ENCODE data around the gene P3H2.
"Not testable (repeated sequence)": the region's sequence is repeated elsewhere in the genome, so short reads cannot be mapped to it uniquely, and the experiment has no call there.

Gene P3H2

GRCh38 chr3:189995129-189995528, 125.6 kb downstream of the P3H2 start:
- FAIRE-seq (no peak), DNase-seq (ENCODE audit: insufficient read length, low spot score) (no peak)

- DNase-seq (ENCODE audit: insufficient read length, low spot score), result no peak
- FAIRE-seq, result no peak
Measured at GRCh38 chr3:189990826-189991225, 129.9 kb downstream of the P3H2 start.

DNA sequence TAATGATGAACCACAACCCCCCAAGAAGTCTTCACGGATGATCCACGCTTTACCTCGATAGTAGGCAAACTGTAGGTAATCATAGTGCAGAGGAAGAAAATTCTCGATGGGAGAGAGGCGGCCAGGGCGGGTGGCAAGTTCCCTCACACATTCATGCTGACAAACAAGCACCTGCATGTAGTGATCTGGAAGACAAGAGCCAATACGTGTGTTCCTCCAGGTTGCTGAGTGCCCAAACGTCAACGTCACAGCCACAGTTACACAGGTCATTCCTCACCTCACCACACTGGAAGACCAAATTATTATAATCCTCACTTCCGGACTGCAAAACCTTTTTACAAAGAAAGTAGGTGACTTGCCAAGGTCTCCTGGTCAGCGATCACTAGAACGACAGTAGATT, 131.8 kb downstream of the P3H2 start:
- DNase-seq (ENCODE audit: insufficient read length, low spot score) (no peak), FAIRE-seq (peak; percentile 52)

- DNase-seq (ENCODE audit: insufficient read length, low spot score) (no peak), FAIRE-seq (no peak)
Measured at GRCh38 chr3:189988322-189988721, 132.4 kb downstream of the P3H2 start.

DNA sequence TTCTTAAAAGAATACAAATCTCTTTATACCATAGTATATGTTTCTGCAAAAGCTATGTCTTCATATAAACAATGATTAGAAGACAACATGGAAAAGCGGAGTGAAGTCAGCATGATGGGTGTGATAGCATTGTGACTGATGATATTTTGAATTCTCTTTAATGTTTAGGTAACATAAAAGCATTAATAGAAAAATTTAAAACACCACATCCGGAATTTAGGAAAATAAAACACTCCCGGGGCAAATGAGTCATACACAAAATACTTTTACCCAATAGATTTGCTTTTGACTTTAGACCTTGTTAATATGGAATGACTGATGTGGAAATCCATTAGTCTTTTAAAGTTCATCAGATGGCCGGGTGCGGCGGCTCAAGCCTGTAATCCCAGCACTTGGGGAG, 134.7 kb downstream of the P3H2 start:
- DNase-seq (ENCODE audit: insufficient read length, low spot score) (no peak), FAIRE-seq (no peak)

DNA sequence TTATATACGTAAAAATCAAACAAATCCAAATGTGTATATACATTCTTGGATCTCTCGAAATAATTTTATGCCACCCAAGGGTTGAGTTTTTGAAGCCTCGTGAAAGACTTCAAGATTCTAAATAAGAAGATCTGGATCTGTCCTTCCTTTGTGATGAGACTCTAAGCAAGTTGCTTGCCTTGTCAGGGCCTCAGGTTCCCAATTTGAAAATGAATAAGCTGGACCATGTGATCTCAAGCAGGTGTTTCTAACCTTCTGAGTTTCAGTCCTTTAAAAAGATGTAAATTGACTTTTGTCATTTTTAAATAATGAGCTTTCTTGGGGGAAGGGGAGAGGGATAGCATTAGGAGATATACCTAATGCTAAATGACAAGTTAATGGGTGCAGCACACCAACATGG, 137.1 kb downstream of the P3H2 start:
- DNase-seq (ENCODE audit: insufficient read length, low spot score) (no peak), FAIRE-seq (no peak)

- no peak for DNase-seq (ENCODE audit: insufficient read length, low spot score)
- FAIRE-seq, result no peak
Measured at GRCh38 chr3:189982321-189982945, 138.3 kb downstream of the P3H2 start.

GRCh38 chr3:189981668-189982067, 139.0 kb downstream of the P3H2 start:
- FAIRE-seq (peak; percentile 31), DNase-seq (ENCODE audit: insufficient read length, low spot score) (peak; percentile 61)

GRCh38 chr3:189978753-189979152, 141.9 kb downstream of the P3H2 start:
- FAIRE-seq (no peak), DNase-seq (ENCODE audit: insufficient read length, low spot score) (no peak)

DNA sequence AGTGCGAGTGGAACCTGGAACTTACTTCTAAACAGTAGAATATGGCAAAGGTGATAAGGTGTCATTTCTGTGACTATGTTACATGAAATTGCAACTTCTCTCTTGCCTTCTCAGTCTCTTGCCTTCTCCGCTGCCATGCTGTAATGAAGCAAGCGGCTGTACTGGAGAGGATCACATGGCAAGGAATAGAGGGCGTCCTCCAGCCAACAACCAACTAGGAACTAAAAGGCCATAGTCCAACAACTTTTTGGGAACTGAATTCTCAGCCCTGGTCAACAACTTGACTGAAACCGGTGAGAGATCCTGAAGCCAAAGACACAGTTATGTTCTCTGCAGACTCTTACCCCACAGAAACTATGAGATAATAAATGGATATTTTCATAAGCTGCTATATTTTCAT, 143.5 kb downstream of the P3H2 start:
- FAIRE-seq (no peak), DNase-seq (ENCODE audit: insufficient read length, low spot score) (no peak)

DNA sequence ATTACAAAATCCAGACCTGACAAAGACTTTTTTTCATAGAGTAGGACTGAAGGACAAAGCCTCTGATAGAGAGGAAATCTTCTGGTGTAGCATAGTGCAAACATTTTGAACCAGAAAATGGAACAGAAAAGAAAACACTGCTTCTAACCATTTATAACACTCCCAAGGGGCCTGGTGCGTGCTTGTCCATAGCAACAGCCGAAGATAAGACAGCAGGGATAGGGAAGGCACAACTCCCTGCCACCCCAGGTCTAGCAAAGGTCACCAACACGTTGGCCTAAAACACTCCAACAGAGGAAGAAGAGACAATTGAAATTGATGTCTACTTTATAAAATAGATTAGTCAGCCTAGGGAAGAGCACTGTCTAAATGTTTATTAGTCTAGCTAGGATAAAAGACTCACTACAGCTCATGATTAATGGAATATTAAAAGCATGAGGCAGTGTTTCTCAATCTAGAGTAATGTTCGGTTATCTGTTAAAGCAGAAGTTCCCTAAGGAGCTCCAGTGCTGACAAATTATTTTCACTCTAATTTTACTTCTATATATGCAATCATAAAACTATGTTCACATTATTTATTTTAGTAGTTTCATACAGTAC, 145.2 kb downstream of the P3H2 start:
- FAIRE-seq (no peak), DNase-seq (ENCODE audit: insufficient read length, low spot score) (no peak)

DNA sequence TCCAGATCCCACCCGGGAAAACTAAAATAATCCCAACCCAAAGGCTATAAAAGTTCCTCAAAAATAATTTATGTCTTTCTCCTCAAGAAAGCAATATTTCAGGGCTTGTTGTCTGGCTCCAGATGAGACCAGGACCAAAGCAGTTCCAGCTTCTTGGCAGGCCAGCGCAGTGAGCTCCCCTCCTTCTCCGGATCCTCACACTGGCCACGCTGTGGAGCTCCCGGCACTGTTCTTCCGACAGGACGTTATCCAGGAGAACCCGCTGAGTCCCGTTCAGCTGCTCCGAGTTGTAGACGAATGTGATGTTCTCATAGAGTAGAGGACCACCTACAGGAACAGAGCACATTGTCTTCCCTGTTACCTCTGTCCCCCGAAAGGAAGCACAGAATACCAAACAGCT, 146.3 kb downstream of the P3H2 start:
- no peak for FAIRE-seq
- DNase-seq (ENCODE audit: insufficient read length, low spot score), result no peak

DNA sequence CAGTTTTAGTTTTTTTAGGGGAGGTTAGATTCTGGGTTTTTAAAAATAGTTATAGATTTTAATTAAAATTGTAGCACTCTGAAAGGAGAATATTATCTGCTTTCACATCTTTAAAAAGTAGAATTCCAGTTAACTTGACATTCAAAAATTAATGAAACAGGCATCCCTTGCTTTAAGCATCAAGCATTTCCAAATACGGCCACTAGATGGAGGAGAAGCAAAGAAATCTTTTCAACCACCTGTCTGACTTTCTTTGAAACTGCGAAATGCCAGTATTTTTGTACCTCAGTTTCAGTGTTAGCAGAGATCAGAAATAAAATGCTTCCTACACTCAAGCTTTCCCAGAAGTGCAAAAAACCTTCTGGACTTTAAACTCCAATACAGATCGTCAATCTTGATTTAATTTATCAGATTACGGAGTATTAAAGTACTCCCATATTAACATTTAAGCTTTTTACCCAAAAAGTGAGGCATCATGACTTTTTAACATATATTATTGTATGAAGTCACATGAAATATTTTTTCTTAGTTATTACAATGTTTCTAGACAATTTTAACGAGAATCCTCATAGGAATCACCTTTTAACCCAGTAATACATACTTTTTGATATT, 153.3 kb downstream of the P3H2 start:
- DNase-seq (ENCODE audit: insufficient read length, low spot score) (peak; percentile 43), FAIRE-seq (no peak)

GRCh38 chr3:189966843-189967242, 153.9 kb downstream of the P3H2 start:
- FAIRE-seq (no peak), DNase-seq (ENCODE audit: insufficient read length, low spot score) (no peak)

- DNase-seq (ENCODE audit: insufficient read length, low spot score) (no peak), FAIRE-seq (no peak)
Measured at GRCh38 chr3:189964623-189965332, 155.9 kb downstream of the P3H2 start.

GRCh38 chr3:189962466-189962865, 158.2 kb downstream of the P3H2 start:
- FAIRE-seq (no peak), DNase-seq (ENCODE audit: insufficient read length, low spot score) (no peak)

DNA sequence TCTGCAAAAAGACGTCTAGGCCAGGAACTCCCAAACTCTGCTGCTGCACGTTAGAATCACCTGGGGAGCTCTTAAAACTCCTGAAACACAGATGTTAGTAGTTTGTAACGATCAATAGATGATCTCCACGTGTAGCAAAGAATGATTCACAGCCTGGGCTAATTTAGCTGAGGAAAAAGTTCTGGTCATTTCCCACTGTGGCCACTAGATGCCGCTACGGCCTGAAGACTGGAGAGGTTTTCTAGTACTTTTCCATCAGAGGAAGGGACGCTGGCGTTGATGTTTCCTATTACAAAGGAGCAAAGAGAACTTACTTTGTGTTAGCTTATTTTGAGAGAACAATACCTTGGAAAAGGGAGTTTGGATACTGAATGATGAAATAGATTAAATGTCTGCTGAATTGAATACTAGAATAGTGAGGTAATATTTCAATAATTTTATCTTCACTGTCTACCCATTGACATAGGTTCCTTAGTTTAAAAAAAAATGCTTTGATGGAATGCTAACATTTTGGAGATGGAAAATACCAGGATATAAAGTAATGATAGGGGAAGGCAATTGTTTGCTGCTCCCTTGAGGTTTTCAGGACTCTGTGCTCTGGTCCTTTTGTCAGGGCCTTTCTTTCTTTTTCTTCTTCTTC, 159.1 kb downstream of the P3H2 start:
- DNase-seq (ENCODE audit: insufficient read length, low spot score) (peak; percentile 78), FAIRE-seq (no peak)

DNA sequence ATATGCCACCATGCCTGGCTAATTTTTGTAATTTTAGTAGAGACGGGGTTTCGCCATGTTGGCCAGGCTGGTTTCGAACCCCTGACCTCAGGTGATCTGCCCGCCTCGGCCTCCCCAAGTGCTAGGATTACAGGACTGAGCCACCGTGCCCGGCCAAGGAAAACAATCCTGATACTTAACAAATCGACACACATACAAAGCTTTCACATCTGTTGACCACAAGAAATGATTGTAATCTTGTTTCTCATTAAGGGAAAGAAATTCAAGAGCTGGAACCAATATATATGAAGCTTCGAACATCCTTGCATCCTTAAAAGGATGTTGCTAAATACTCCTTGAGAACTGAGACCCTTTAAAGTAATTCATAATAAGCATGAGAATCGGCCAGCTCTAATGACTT, 159.6 kb downstream of the P3H2 start:
- FAIRE-seq; DNase-seq (ENCODE audit: insufficient read length, low spot score): not testable (repeated sequence)

GRCh38 chr3:189954733-189955665, 165.7 kb downstream of the P3H2 start:
- no peak for FAIRE-seq

DNA sequence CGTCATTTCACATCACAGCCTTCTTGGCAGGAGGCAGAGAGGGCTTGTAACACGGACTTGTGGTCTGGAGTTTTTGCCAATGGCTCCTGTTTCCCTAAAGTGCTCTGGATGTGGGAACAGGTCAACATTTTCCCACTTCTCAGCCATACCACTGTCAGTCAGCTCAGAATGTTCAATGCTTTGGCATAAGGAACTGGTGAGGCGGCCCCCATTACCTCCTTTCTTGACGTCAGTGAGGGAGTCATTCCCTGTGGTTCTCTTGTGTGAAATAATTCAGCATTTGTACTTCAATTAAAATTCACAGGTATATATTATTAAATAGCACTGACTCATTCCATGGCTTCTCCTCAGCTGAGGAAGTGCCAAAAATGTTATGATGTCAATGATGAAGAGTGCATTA, 167.1 kb downstream of the P3H2 start:
- FAIRE-seq, result no peak
- no peak for DNase-seq (ENCODE audit: insufficient read length, low spot score)

More at GRCh38 chr3:189954733-189955665, 165.7 kb downstream of the P3H2 start:
- DNase-seq (ENCODE audit: insufficient read length, low spot score), result no peak
